ENCODE data around the gene VGF.

GRCh38 chr7:101197991-101198390, 32.6 kb upstream of the VGF start:
- no peak for TF ChIP-seq CTCF (IDR thresholded peaks at IDR 0.05)
- no peak for TF ChIP-seq POLR2A (IDR thresholded peaks at IDR 0.05)
